ENCODE data around the gene JDP2.

JDP2 gene

GRCh38 chr14:75504411-75504810 lies 76.6 kb downstream of the JDP2 start:
- TF ChIP-seq GATA3 (IDR thresholded peaks at IDR 0.05; ENCODE audit: low read depth, low read length): no peak
- TF ChIP-seq GATA2 (IDR thresholded peaks at IDR 0.05; ENCODE audit: low read depth, low read length): no peak

GRCh38 chr14:75506930-75507329 lies 79.1 kb downstream of the JDP2 start:
- TF ChIP-seq GATA3 (IDR thresholded peaks at IDR 0.05; ENCODE audit: low read depth, low read length) (no peak), GATA2 (IDR thresholded peaks at IDR 0.05; ENCODE audit: low read depth, low read length) (no peak)

- no peak for TF ChIP-seq GATA2 (IDR thresholded peaks at IDR 0.05; ENCODE audit: low read depth, low read length)
- no peak for TF ChIP-seq GATA3 (IDR thresholded peaks at IDR 0.05; ENCODE audit: low read depth, low read length)
Observed at GRCh38 chr14:75510547-75510946, 82.7 kb downstream of the JDP2 start.

GRCh38 chr14:75511201-75511600 lies 83.4 kb downstream of the JDP2 start:
- no peak for TF ChIP-seq GATA2 (IDR thresholded peaks at IDR 0.05; ENCODE audit: low read depth, low read length)
- TF ChIP-seq GATA3 (IDR thresholded peaks at IDR 0.05; ENCODE audit: low read depth, low read length): no peak

- TF ChIP-seq GATA3 (IDR thresholded peaks at IDR 0.05; ENCODE audit: low read depth, low read length): no peak
- TF ChIP-seq GATA2 (IDR thresholded peaks at IDR 0.05; ENCODE audit: low read depth, low read length): no peak
Observed at GRCh38 chr14:75513911-75514672, 86.3 kb downstream of the JDP2 start.

- no peak for TF ChIP-seq GATA2 (IDR thresholded peaks at IDR 0.05; ENCODE audit: low read depth, low read length)
- no peak for TF ChIP-seq GATA3 (IDR thresholded peaks at IDR 0.05; ENCODE audit: low read depth, low read length)
Observed at GRCh38 chr14:75514673-75515628, 87.1 kb downstream of the JDP2 start.

- no peak for TF ChIP-seq GATA3 (IDR thresholded peaks at IDR 0.05; ENCODE audit: low read depth, low read length)
- TF ChIP-seq GATA2 (IDR thresholded peaks at IDR 0.05; ENCODE audit: low read depth, low read length): no peak
Observed at GRCh38 chr14:75515629-75515996, 87.8 kb downstream of the JDP2 start.

GRCh38 chr14:75518625-75519024 lies 90.8 kb downstream of the JDP2 start:
- TF ChIP-seq GATA3 (IDR thresholded peaks at IDR 0.05; ENCODE audit: low read depth, low read length) (no peak), GATA2 (IDR thresholded peaks at IDR 0.05; ENCODE audit: low read depth, low read length) (no peak)

GRCh38 chr14:75519394-75519793 lies 91.6 kb downstream of the JDP2 start:
- TF ChIP-seq GATA3 (IDR thresholded peaks at IDR 0.05; ENCODE audit: low read depth, low read length): no peak
- TF ChIP-seq GATA2 (IDR thresholded peaks at IDR 0.05; ENCODE audit: low read depth, low read length): no peak

- TF ChIP-seq GATA2 (IDR thresholded peaks at IDR 0.05; ENCODE audit: low read depth, low read length) (no peak), GATA3 (IDR thresholded peaks at IDR 0.05; ENCODE audit: low read depth, low read length) (no peak)
Observed at GRCh38 chr14:75519826-75520728, 92.3 kb downstream of the JDP2 start.

- no peak for TF ChIP-seq GATA2 (IDR thresholded peaks at IDR 0.05; ENCODE audit: low read depth, low read length)
- TF ChIP-seq GATA3 (IDR thresholded peaks at IDR 0.05; ENCODE audit: low read depth, low read length): no peak
Observed at GRCh38 chr14:75520852-75521251, 93.0 kb downstream of the JDP2 start.

- TF ChIP-seq GATA3 (IDR thresholded peaks at IDR 0.05; ENCODE audit: low read depth, low read length) (no peak), GATA2 (IDR thresholded peaks at IDR 0.05; ENCODE audit: low read depth, low read length) (no peak)
Observed at GRCh38 chr14:75521415-75522199, 93.8 kb downstream of the JDP2 start.
